H1 (cell line): ENCODE data around the gene PAFAH1B1. TPM values are rescaled to one million over a fixed set of nuclear protein-coding genes. Genes with fewer than 3 reads are reported as not detected.

Experiments
- polyA plus RNA-seq, 7 experiments: library from polyadenylated mRNA; depleted of rRNA in 3 of 7; stranded (reverse) in 5 of 7; unstranded in 2 of 7; fragments of >200 nt in 5 of 7; fragments of 200-250 nt in 2 of 7; gene quantifications; 1 replicate in 5 of 7; 2 replicates in 1 of 7; 4 replicates in 1 of 7; pipeline versions ENCODE4 v1.2.1 to v1.2.3, GENCODE V29; 2011 to 2013; ENCODE audit warnings: missing spikeins in 2 of 7, mixed read lengths in 2 of 7
- total RNA-seq: library from RNA; stranded (reverse); fragmentation: NEBNext Ultra II Directional; extraction: Animal tissue kit (Norgen Biotek cat#: 25700); gene quantifications from 2 replicates; pipeline ENCODE4 v1.2.1, GENCODE V29; 2021
- TF ChIP-seq, protein P1 (sequence below): fragments of 300-600 bp; sonication (generic); IDR thresholded peaks from 2 replicates; pipeline ENCODE4 v1.7.1; 2012; ENCODE audit warnings: low read length, moderate library complexity, mild to moderate bottlenecking, inconsistent platforms; ENCODE audit not compliant: insufficient replicate concordance

PAFAH1B1 gene
- total and polyA plus RNA-seq, 2 of the 8 experiments (the other 6 are each of a cell fraction or from before 2014, with no cell fraction given): 42.0 to 152 TPM

GRCh38 chr17:2547176-2547575 lies 46.3 kb upstream of the PAFAH1B1 start (continued):
- TF ChIP-seq, protein P1, sequence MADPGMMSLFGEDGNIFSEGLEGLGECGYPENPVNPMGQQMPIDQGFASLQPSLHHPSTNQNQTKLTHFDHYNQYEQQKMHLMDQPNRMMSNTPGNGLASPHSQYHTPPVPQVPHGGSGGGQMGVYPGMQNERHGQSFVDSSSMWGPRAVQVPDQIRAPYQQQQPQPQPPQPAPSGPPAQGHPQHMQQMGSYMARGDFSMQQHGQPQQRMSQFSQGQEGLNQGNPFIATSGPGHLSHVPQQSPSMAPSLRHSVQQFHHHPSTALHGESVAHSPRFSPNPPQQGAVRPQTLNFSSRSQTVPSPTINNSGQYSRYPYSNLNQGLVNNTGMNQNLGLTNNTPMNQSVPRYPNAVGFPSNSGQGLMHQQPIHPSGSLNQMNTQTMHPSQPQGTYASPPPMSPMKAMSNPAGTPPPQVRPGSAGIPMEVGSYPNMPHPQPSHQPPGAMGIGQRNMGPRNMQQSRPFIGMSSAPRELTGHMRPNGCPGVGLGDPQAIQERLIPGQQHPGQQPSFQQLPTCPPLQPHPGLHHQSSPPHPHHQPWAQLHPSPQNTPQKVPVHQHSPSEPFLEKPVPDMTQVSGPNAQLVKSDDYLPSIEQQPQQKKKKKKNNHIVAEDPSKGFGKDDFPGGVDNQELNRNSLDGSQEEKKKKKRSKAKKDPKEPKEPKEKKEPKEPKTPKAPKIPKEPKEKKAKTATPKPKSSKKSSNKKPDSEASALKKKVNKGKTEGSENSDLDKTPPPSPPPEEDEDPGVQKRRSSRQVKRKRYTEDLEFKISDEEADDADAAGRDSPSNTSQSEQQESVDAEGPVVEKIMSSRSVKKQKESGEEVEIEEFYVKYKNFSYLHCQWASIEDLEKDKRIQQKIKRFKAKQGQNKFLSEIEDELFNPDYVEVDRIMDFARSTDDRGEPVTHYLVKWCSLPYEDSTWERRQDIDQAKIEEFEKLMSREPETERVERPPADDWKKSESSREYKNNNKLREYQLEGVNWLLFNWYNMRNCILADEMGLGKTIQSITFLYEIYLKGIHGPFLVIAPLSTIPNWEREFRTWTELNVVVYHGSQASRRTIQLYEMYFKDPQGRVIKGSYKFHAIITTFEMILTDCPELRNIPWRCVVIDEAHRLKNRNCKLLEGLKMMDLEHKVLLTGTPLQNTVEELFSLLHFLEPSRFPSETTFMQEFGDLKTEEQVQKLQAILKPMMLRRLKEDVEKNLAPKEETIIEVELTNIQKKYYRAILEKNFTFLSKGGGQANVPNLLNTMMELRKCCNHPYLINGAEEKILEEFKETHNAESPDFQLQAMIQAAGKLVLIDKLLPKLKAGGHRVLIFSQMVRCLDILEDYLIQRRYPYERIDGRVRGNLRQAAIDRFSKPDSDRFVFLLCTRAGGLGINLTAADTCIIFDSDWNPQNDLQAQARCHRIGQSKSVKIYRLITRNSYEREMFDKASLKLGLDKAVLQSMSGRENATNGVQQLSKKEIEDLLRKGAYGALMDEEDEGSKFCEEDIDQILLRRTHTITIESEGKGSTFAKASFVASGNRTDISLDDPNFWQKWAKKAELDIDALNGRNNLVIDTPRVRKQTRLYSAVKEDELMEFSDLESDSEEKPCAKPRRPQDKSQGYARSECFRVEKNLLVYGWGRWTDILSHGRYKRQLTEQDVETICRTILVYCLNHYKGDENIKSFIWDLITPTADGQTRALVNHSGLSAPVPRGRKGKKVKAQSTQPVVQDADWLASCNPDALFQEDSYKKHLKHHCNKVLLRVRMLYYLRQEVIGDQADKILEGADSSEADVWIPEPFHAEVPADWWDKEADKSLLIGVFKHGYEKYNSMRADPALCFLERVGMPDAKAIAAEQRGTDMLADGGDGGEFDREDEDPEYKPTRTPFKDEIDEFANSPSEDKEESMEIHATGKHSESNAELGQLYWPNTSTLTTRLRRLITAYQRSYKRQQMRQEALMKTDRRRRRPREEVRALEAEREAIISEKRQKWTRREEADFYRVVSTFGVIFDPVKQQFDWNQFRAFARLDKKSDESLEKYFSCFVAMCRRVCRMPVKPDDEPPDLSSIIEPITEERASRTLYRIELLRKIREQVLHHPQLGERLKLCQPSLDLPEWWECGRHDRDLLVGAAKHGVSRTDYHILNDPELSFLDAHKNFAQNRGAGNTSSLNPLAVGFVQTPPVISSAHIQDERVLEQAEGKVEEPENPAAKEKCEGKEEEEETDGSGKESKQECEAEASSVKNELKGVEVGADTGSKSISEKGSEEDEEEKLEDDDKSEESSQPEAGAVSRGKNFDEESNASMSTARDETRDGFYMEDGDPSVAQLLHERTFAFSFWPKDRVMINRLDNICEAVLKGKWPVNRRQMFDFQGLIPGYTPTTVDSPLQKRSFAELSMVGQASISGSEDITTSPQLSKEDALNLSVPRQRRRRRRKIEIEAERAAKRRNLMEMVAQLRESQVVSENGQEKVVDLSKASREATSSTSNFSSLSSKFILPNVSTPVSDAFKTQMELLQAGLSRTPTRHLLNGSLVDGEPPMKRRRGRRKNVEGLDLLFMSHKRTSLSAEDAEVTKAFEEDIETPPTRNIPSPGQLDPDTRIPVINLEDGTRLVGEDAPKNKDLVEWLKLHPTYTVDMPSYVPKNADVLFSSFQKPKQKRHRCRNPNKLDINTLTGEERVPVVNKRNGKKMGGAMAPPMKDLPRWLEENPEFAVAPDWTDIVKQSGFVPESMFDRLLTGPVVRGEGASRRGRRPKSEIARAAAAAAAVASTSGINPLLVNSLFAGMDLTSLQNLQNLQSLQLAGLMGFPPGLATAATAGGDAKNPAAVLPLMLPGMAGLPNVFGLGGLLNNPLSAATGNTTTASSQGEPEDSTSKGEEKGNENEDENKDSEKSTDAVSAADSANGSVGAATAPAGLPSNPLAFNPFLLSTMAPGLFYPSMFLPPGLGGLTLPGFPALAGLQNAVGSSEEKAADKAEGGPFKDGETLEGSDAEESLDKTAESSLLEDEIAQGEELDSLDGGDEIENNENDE: no peak
